HCT116 (cell line): Measurements from ENCODE around the gene TRIM59. TPM values are rescaled to one million over a fixed set of nuclear protein-coding genes. Genes with fewer than 3 reads are reported as not detected.

Experiments used
- ATAC-seq: fragments of 200-7000 bp; cut with Tn5 transposase; 2 replicates; pipeline ENCODE4 v1.9.1; 2020; ENCODE audit warnings: mild to moderate bottlenecking, moderate library complexity
- BruUV-seq: library from RNA; stranded (reverse); fragments of 400-500 nt; replicated peaks from 2 replicates; lab custom pipeline; 2021; lab: Mats Ljungman, UMichigan
- CTCF ChIA-PET: fragments of 300-600 bp; sonication (Branson Sonifier 250); formaldehyde crosslinking; loops from one replicate; lab custom pipeline; 2021; ENCODE audit warnings: antibody characterized with exemption; lab: Charles Lee
- POLR2A ChIA-PET: fragments of 300-600, 350-600 bp; sonication (Branson Sonifier 250); formaldehyde crosslinking; loops from one replicate; lab custom pipeline; 2021; ENCODE audit warnings: antibody characterized with exemption; lab: Charles Lee
- RAD21 ChIA-PET, 2 experiments: fragments of 300-600 bp; sonication (Branson Sonifier 250); formaldehyde crosslinking; loops; one replicate each; lab custom pipeline; 2023; ENCODE audit warnings: low total read pairs in 2 of 2; ENCODE audit not compliant: uncharacterized antibody in 2 of 2, unreplicated experiment in 2 of 2, low non-redundant PET in 1 of 2; lab: Charles Lee
- DNase-seq: peaks from one replicate; pipeline ENCODE4 v3.0.0-alpha.2; 2010; ENCODE audit warnings: low read depth, low spot score
- H2AFZ ChIP-seq: fragments of 200-600 bp; shearing (Covaris generic), sonication (generic); 2 replicates; pipeline ENCODE4 v1.6.1; 2017; ENCODE audit warnings: low read depth, mixed run types, mixed read lengths, antibody characterized with exemption, low read length; ENCODE audit not compliant: poor library complexity, severe bottlenecking
- H3K27ac ChIP-seq: 2 replicates; pipeline ENCODE4 v1.5.1; 2012; ENCODE audit warnings: low read depth, low read length
- H3K27me3 ChIP-seq: fragments of 200-600 bp; sonication (generic); 2 replicates; pipeline ENCODE4 v1.6.1; 2016; ENCODE audit warnings: mixed run types, low read length, mixed read lengths; ENCODE audit not compliant: insufficient read depth
- H3K36me3 ChIP-seq, 2 experiments: fragments of 200-500 bp in 1 of 2; fragments of 200-600 bp in 1 of 2; sonication (Bioruptor generic) in 1 of 2; sonication (generic) in 1 of 2; 2 replicates each; pipeline versions ENCODE4 v1.5.1 to v1.6.1; 2014 to 2016; ENCODE audit warnings: low read length in 2 of 2, inconsistent platforms in 1 of 2, mixed read lengths in 1 of 2, mixed run types in 1 of 2; ENCODE audit not compliant: insufficient read depth in 2 of 2, control insufficient read depth in 1 of 2
- H3K4me1 ChIP-seq, 2 experiments: fragments of 200-600 bp in 1 of 2; sonication (generic) in 1 of 2; 2 replicates each; pipeline versions ENCODE4 v1.5.1 to v1.6.1; 2012 to 2017; ENCODE audit warnings: low read length in 2 of 2, inconsistent platforms in 1 of 2, mild to moderate bottlenecking in 1 of 2, mixed read lengths in 1 of 2, mixed run types in 1 of 2, moderate library complexity in 1 of 2; ENCODE audit not compliant: insufficient read depth in 2 of 2, control insufficient read depth in 1 of 2
- H3K4me2 ChIP-seq: fragments of 200-600 bp; sonication (generic); 2 replicates; pipeline ENCODE4 v1.6.1; 2017; ENCODE audit warnings: mixed run types, low read length, mixed read lengths
- H3K4me3 ChIP-seq, 2 experiments: fragments of 200-600 bp in 1 of 2; sonication (generic) in 1 of 2; replicated peaks in 1 of 2; 2 replicates each; pipeline ENCODE4 v1.5.1; 2011 to 2016; ENCODE audit warnings: low read length in 2 of 2, control low read depth in 1 of 2, low read depth in 1 of 2, mild to moderate bottlenecking in 1 of 2, mixed read lengths in 1 of 2, mixed run types in 1 of 2
- H3K79me2 ChIP-seq: fragments of 200-600 bp; sonication (generic); 2 replicates; pipeline ENCODE4 v1.6.1; 2017; ENCODE audit warnings: mild to moderate bottlenecking, mixed run types, low read length, moderate library complexity, mixed read lengths; ENCODE audit not compliant: insufficient read depth
- H3K9ac ChIP-seq: fragments of 200-600 bp; sonication (generic); 2 replicates; pipeline ENCODE4 v1.6.1; 2016; ENCODE audit warnings: low read length, mixed read lengths
- H3K9me2 ChIP-seq: fragments of 200-600 bp; sonication (generic), shearing (Covaris generic); 2 replicates; pipeline ENCODE4 v1.6.1; 2017; ENCODE audit warnings: mixed run types, mild to moderate bottlenecking, moderate library complexity; ENCODE audit not compliant: insufficient read depth
- H3K9me3 ChIP-seq, 2 experiments: fragments of 200-500 bp in 1 of 2; fragments of 200-600 bp in 1 of 2; sonication (Bioruptor generic) in 1 of 2; sonication (generic) in 1 of 2; 2 replicates each; pipeline ENCODE4 v1.6.1; 2014 to 2017; ENCODE audit warnings: low read length in 2 of 2, mixed read lengths in 2 of 2, inconsistent platforms in 1 of 2, low read depth in 1 of 2, mild to moderate bottlenecking in 1 of 2, mixed run types in 1 of 2, moderate library complexity in 1 of 2; ENCODE audit not compliant: control insufficient read depth in 1 of 2, insufficient read depth in 1 of 2
- H4K20me1 ChIP-seq: fragments of 200-600 bp; sonication (generic), shearing (Covaris generic); 2 replicates; pipeline ENCODE4 v1.6.1; 2017; ENCODE audit warnings: mixed run types, mild to moderate bottlenecking, moderate library complexity; ENCODE audit not compliant: insufficient read depth
- CEBPB ChIP-seq: IDR thresholded peaks from 2 replicates; pipeline ENCODE4 v1.6.1; 2012; ENCODE audit warnings: low read depth
- EGR1 ChIP-seq: IDR thresholded peaks from 2 replicates; pipeline ENCODE4 v1.6.1; 2012; ENCODE audit warnings: low read depth
- ELF1 ChIP-seq: IDR thresholded peaks from 2 replicates; pipeline ENCODE4 v1.6.1; 2012; ENCODE audit warnings: low read depth, borderline replicate concordance
- EZH2 ChIP-seq: fragments of 200-600 bp; sonication (generic); IDR thresholded peaks from 2 replicates; pipeline ENCODE4 v1.6.1; 2017; ENCODE audit warnings: antibody characterized with exemption, mixed run types
- JUND ChIP-seq: IDR thresholded peaks from 2 replicates; pipeline ENCODE4 v1.6.1; 2012
- MAX ChIP-seq: IDR thresholded peaks from 2 replicates; pipeline ENCODE4 v1.6.1; 2012
- POLR2A ChIP-seq: IDR thresholded peaks from 2 replicates; pipeline ENCODE4 v1.7.0; 2011; ENCODE audit warnings: borderline replicate concordance; ENCODE audit not compliant: insufficient read depth, insufficient read length; ENCODE audit errors: extremely low read depth
- POLR2AphosphoS5 ChIP-seq: IDR thresholded peaks from 2 replicates; pipeline ENCODE4 v1.6.1; 2011; ENCODE audit warnings: mild to moderate bottlenecking, low read depth, low read length, moderate library complexity
- REST ChIP-seq: IDR thresholded peaks from 2 replicates; pipeline ENCODE4 v1.6.1; 2012; ENCODE audit warnings: low read depth
- SIN3A ChIP-seq: IDR thresholded peaks from 2 replicates; pipeline ENCODE4 v1.6.1; 2012; ENCODE audit warnings: low read depth
- SP1 ChIP-seq: IDR thresholded peaks from 2 replicates; pipeline ENCODE4 v1.6.1; 2012; ENCODE audit warnings: low read depth
- TCF7L2 ChIP-seq: IDR thresholded peaks from 2 replicates; pipeline ENCODE4 v1.7.0; 2011; ENCODE audit warnings: borderline replicate concordance, inconsistent platforms; ENCODE audit not compliant: insufficient read depth, insufficient read length; ENCODE audit errors: extremely low read depth
- YY1 ChIP-seq: IDR thresholded peaks from 2 replicates; pipeline ENCODE4 v1.6.1; 2011; ENCODE audit warnings: low read length, low read depth, moderate library complexity, mild to moderate bottlenecking; ENCODE audit not compliant: insufficient replicate concordance; ENCODE audit errors: extremely low read depth
- ZFX ChIP-seq: fragments of 450-650 bp; IDR thresholded peaks from 2 replicates; pipeline ENCODE4 v1.6.1; 2017
- intact Hi-C: fragments of 100-400 bp; cut with micrococcal nuclease; formaldehyde crosslinking; loops from 2 replicates; pipeline ENCODE4 v1.10.0; 2022
- total RNA-seq: library from RNA; stranded (reverse); gene quantifications from one replicate; pipeline ENCODE4 v1.2.1, GENCODE V29; 2021; ENCODE audit not compliant: unreplicated experiment

Gene TRIM59
- total RNA-seq, 1 experiment from 2014 or later: 41.6 TPM

- DNase-seq (no peak), ATAC-seq (no peak)
- no peaks in the 10 kb centered on the region for H3K9me3 ChIP-seq
- no peaks in the 10 kb centered on the region for H3K27me3 ChIP-seq
- no peak overlapping the region for H3K27ac ChIP-seq
- H4K20me1 ChIP-seq: peaks cover 16% of the 10 kb centered on the region; the same call in 1 of the 2 replicates
- no peak for TF ChIP-seq TCF7L2
- no peak for TF ChIP-seq POLR2A
- H2AFZ ChIP-seq: no peak overlapping the region
- no peak overlapping the region for H3K4me3 ChIP-seq
- ChIA-PET POLR2A (interaction anchor here (1.5 kb wide), 1 partner anchor 8 kb away, joined by 3 read pairs; no protein-coding TSS in a partner anchor), RAD21 (no interaction called here), CTCF (no interaction called here)
- no peaks in the 10 kb centered on the region for H3K9me2 ChIP-seq
- H3K9ac ChIP-seq: no peak overlapping the region
- no TSS peak for BruUV-seq
- H3K36me3 ChIP-seq: peaks cover 22 to 63% of the 10 kb centered on the region in 2 experiments
- no peak overlapping the region for H3K4me2 ChIP-seq
- H3K79me2 ChIP-seq: peaks cover 95% of the 10 kb centered on the region
- H3K4me1 ChIP-seq: peaks cover 12 to 16% of the 10 kb centered on the region in 2 experiments
- intact Hi-C loops: no loop called here
Observed at GRCh38 chr3:160403796-160404470, 45.7 kb downstream of the TRIM59 start.

- H3K4me3 ChIP-seq: no peak overlapping the region
- TF ChIP-seq REST: no peak
- TF ChIP-seq ELF1: no peak
- no peak for TF ChIP-seq POLR2AphosphoS5
- no peak for TF ChIP-seq JUND
- no peak for TF ChIP-seq ZFX
- no peak for TF ChIP-seq CEBPB
- TF ChIP-seq YY1: no peak
- no peak for TF ChIP-seq SP1
- no peak for TF ChIP-seq EGR1
- TF ChIP-seq TCF7L2: no peak
- TF ChIP-seq SIN3A: no peak
- no peak for TF ChIP-seq POLR2A
- TF ChIP-seq EZH2: no peak
- no peak for TF ChIP-seq MAX
- peaks cover 95% of the 10 kb centered on the region for H3K79me2 ChIP-seq
- no TSS peak for BruUV-seq
- ChIA-PET RAD21 (interaction anchor here in 1 of 2 experiments (0.6 kb wide), 1 partner anchor 168 kb away, joined by 3 read pairs; no protein-coding TSS in a partner anchor), POLR2A (interaction anchor here (1.5 kb wide), 1 partner anchor 9 kb away, joined by 3 read pairs; no protein-coding TSS in a partner anchor), CTCF (no interaction called here)
- no peak overlapping the region for H2AFZ ChIP-seq
- peaks cover 15 to 21% of the 10 kb centered on the region in 2 experiments for H3K4me1 ChIP-seq
- no peak overlapping the region for H3K27ac ChIP-seq
- H3K36me3 ChIP-seq: peaks cover 22 to 57% of the 10 kb centered on the region in 2 experiments
- intact Hi-C loops: no loop called here
- DNase-seq (no peak), ATAC-seq (no peak)
- H3K9ac ChIP-seq: no peak overlapping the region; the same call in 1 of the 2 replicates
- H3K4me2 ChIP-seq: peak overlapping the region; percentile 91; the same call in 1 of the 2 replicates
- no peaks in the 10 kb centered on the region for H3K27me3 ChIP-seq
- H3K9me3 ChIP-seq: no peaks in the 10 kb centered on the region
- peaks cover 16% of the 10 kb centered on the region; the same call in 1 of the 2 replicates for H4K20me1 ChIP-seq
- no peaks in the 10 kb centered on the region for H3K9me2 ChIP-seq
Observed at GRCh38 chr3:160403028-160403545, 46.5 kb downstream of the TRIM59 start.
